ENCODE data around the gene F7.
"Not testable (repeated sequence)": the region's sequence is repeated elsewhere in the genome, so short reads cannot be mapped to it uniquely, and the experiment has no call there.

The F7 gene

GRCh38 chr13:113087923-113088690 lies 17.5 kb upstream of the F7 start:
- DNase-seq: no peak

GRCh38 chr13:113088691-113089020 lies 16.9 kb upstream of the F7 start:
- DNase-seq: no peak

GRCh38 chr13:113089693-113090414 lies 15.7 kb upstream of the F7 start:
- no peak for DNase-seq

- no peak for DNase-seq
Observed at GRCh38 chr13:113090415-113090770, 15.2 kb upstream of the F7 start.

- no peak for DNase-seq
Observed at GRCh38 chr13:113090806-113091205, 14.8 kb upstream of the F7 start.

GRCh38 chr13:113091211-113091771 lies 14.3 kb upstream of the F7 start:
- DNase-seq: no peak

- no peak for DNase-seq
Observed at GRCh38 chr13:113091891-113092775, 13.5 kb upstream of the F7 start.

GRCh38 chr13:113092776-113093579 lies 12.6 kb upstream of the F7 start:
- no peak for DNase-seq

- no peak for DNase-seq
Observed at GRCh38 chr13:113093580-113094409, 11.8 kb upstream of the F7 start.

- DNase-seq: no peak
Observed at GRCh38 chr13:113094410-113094800, 11.2 kb upstream of the F7 start.

GRCh38 chr13:113095146-113096051 lies 10.2 kb upstream of the F7 start:
- DNase-seq: no peak

- DNase-seq: no peak
Observed at GRCh38 chr13:113096052-113096744, 9.4 kb upstream of the F7 start.

- DNase-seq: no peak
Observed at GRCh38 chr13:113096745-113097305, 8.8 kb upstream of the F7 start.

- DNase-seq: no peak
Observed at GRCh38 chr13:113097651-113098050, 7.9 kb upstream of the F7 start.

- no peak for DNase-seq
Observed at GRCh38 chr13:113098162-113098732, 7.3 kb upstream of the F7 start.

GRCh38 chr13:113099142-113099541 lies 6.4 kb upstream of the F7 start:
- DNase-seq: no peak

GRCh38 chr13:113102302-113102701 lies 3.3 kb upstream of the F7 start:
- DNase-seq: not testable (repeated sequence)

- no peak for DNase-seq
Observed at GRCh38 chr13:113102727-113103126, 2.9 kb upstream of the F7 start.

- DNase-seq: no peak
Observed at GRCh38 chr13:113103646-113104045, 1.9 kb upstream of the F7 start.
